DOHH2 (cell line): ENCODE measurements around the gene HTATSF1.

Experiments used
- H3F3A ChIP-seq: fragments of 200-600 bp; sonication (generic), shearing (Covaris generic); 2 replicates; pipeline ENCODE4 v1.6.0; 2016; ENCODE audit warnings: antibody characterized with exemption, mild to moderate bottlenecking; ENCODE audit not compliant: control insufficient read depth, insufficient read depth
- H3K27ac ChIP-seq: fragments of 200-600 bp; sonication (generic); 2 replicates; pipeline ENCODE4 v1.5.1; 2014; ENCODE audit warnings: low read depth, mild to moderate bottlenecking, low read length, moderate library complexity
- H3K27me3 ChIP-seq: fragments of 200-600 bp; sonication (generic); 2 replicates; pipeline ENCODE4 v1.6.1; 2014; ENCODE audit warnings: mild to moderate bottlenecking, low read length, mixed read lengths; ENCODE audit not compliant: control insufficient read depth
- H3K36me3 ChIP-seq: fragments of 200-600 bp; sonication (generic); 2 replicates; pipeline ENCODE4 v1.6.1; 2014; ENCODE audit warnings: mild to moderate bottlenecking, low read length, moderate library complexity, mixed read lengths; ENCODE audit not compliant: control insufficient read depth
- H3K4me1 ChIP-seq: fragments of 200-600 bp; sonication (generic); 2 replicates; pipeline ENCODE4 v1.6.1; 2014; ENCODE audit warnings: mild to moderate bottlenecking, low read length, mixed read lengths; ENCODE audit not compliant: control insufficient read depth
- H3K4me2 ChIP-seq: fragments of 200-600 bp; sonication (generic); 2 replicates; pipeline ENCODE4 v1.6.0; 2014; ENCODE audit warnings: mild to moderate bottlenecking, low read length, moderate library complexity
- H3K4me3 ChIP-seq: fragments of 200-600 bp; sonication (generic); 2 replicates; pipeline ENCODE4 v1.5.1; 2014; ENCODE audit warnings: mild to moderate bottlenecking, low read length, mixed read lengths
- H3K79me2 ChIP-seq: fragments of 200-600 bp; sonication (generic); 2 replicates; pipeline ENCODE4 v1.6.1; 2014; ENCODE audit warnings: mild to moderate bottlenecking, low read length, mixed read lengths; ENCODE audit not compliant: control insufficient read depth
- H3K9me2 ChIP-seq: fragments of 200-600 bp; sonication (generic); replicated peaks from 2 replicates; pipeline ENCODE4 v1.6.1; 2014; ENCODE audit warnings: mild to moderate bottlenecking, low read length, mixed read lengths; ENCODE audit not compliant: control insufficient read depth
- H3K9me3 ChIP-seq: fragments of 200-600 bp; sonication (generic); 2 replicates; pipeline ENCODE4 v1.6.1; 2014; ENCODE audit warnings: antibody characterized with exemption, low read length, mixed read lengths; ENCODE audit not compliant: control insufficient read depth, insufficient read depth
- H4K20me1 ChIP-seq: fragments of 200-600 bp; sonication (generic); 2 replicates; pipeline ENCODE4 v1.6.0; 2014; ENCODE audit warnings: low read depth, mild to moderate bottlenecking, antibody characterized with exemption, low read length, moderate library complexity; ENCODE audit not compliant: control insufficient read depth, insufficient read depth
- EZH2phosphoT487 ChIP-seq: fragments of 200-600 bp; sonication (generic); IDR thresholded peaks from 2 replicates; pipeline ENCODE4 v1.6.1; 2017; ENCODE audit warnings: borderline replicate concordance, mild to moderate bottlenecking, antibody characterized with exemption, low read length, moderate library complexity, mixed read lengths
- TF ChIP-seq, protein P1 (sequence below): fragments of 200-600 bp; sonication (generic); IDR thresholded peaks from one replicate; pipeline ENCODE4 v1.5.1; 2014; ENCODE audit warnings: antibody characterized with exemption, mild to moderate bottlenecking, low read depth, low read length; ENCODE audit not compliant: poor library complexity, severe bottlenecking

Gene HTATSF1

GRCh38 chrX:136496186-136496763 lies 1.1 kb upstream of the HTATSF1 start:
- H3K27ac ChIP-seq = peak overlapping the region; percentile 89

GRCh38 chrX:136496764-136497555 lies 432 bp upstream of the HTATSF1 start:
- Histone ChIP-seq H3K9me3 (no peaks in the 10 kb centered on the region), H3K9me2 (no peaks in the 10 kb centered on the region), H3K27ac (peak overlapping the region; percentile 89), H3K4me2 (peak overlapping the region; percentile 85), H4K20me1 (no peaks in the 10 kb centered on the region), H3F3A (peaks cover 6% of the 10 kb centered on the region), H3K79me2 (peaks cover 25% of the 10 kb centered on the region), H3K27me3 (no peaks in the 10 kb centered on the region), H3K4me1 (peaks cover 22% of the 10 kb centered on the region), H3K36me3 (peaks cover 27% of the 10 kb centered on the region), H3K4me3 (peak overlapping the region; percentile 95)
- TF ChIP-seq, protein P1, sequence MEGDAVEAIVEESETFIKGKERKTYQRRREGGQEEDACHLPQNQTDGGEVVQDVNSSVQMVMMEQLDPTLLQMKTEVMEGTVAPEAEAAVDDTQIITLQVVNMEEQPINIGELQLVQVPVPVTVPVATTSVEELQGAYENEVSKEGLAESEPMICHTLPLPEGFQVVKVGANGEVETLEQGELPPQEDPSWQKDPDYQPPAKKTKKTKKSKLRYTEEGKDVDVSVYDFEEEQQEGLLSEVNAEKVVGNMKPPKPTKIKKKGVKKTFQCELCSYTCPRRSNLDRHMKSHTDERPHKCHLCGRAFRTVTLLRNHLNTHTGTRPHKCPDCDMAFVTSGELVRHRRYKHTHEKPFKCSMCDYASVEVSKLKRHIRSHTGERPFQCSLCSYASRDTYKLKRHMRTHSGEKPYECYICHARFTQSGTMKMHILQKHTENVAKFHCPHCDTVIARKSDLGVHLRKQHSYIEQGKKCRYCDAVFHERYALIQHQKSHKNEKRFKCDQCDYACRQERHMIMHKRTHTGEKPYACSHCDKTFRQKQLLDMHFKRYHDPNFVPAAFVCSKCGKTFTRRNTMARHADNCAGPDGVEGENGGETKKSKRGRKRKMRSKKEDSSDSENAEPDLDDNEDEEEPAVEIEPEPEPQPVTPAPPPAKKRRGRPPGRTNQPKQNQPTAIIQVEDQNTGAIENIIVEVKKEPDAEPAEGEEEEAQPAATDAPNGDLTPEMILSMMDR = no peak
- no peak for TF ChIP-seq EZH2phosphoT487

More at GRCh38 chrX:136496186-136496763, 1.1 kb upstream of the HTATSF1 start:
- Histone ChIP-seq H3K4me1 (peaks cover 22% of the 10 kb centered on the region), H3K27me3 (no peaks in the 10 kb centered on the region), H3K36me3 (peaks cover 21% of the 10 kb centered on the region), H3K9me3 (no peaks in the 10 kb centered on the region), H3K79me2 (peaks cover 25% of the 10 kb centered on the region), H4K20me1 (no peaks in the 10 kb centered on the region), H3K9me2 (no peaks in the 10 kb centered on the region), H3K4me2 (peak overlapping the region; percentile 85), H3K4me3 (peak overlapping the region; percentile 95), H3F3A (peaks cover 6% of the 10 kb centered on the region)
- TF ChIP-seq, protein P1 = no peak
- TF ChIP-seq EZH2phosphoT487 = no peak

GRCh38 chrX:136519069-136519468 lies 21.7 kb downstream of the HTATSF1 start:
- no peaks in the 10 kb centered on the region for H4K20me1 ChIP-seq
- no peak overlapping the region for H3K4me3 ChIP-seq
- H3K9me2 ChIP-seq = no peaks in the 10 kb centered on the region
- no peaks in the 10 kb centered on the region for H3K27me3 ChIP-seq
- H3K36me3 ChIP-seq = no peaks in the 10 kb centered on the region
- TF ChIP-seq, protein P1 = no peak
- no peak for TF ChIP-seq EZH2phosphoT487
- no peak overlapping the region for H3K4me2 ChIP-seq
- no peak overlapping the region for H3K27ac ChIP-seq
- H3K79me2 ChIP-seq = no peaks in the 10 kb centered on the region
- no peaks in the 10 kb centered on the region for H3F3A ChIP-seq
- no peaks in the 10 kb centered on the region for H3K9me3 ChIP-seq
- no peaks in the 10 kb centered on the region for H3K4me1 ChIP-seq
